ENCODE data around the gene NDUFAF2. TPM values are rescaled to one million over a fixed set of nuclear protein-coding genes. Genes with fewer than 3 reads are reported as not detected.

NDUFAF2 gene
- total and polyA plus RNA-seq, 10 of the 15 experiments (the other 5 are each of a cell fraction or from before 2014, with no cell fraction given) = 22.4 to 121 (median 65.3) TPM

GRCh38 chr5:61176631-61177030 is 231.6 kb downstream of the NDUFAF2 start:
- no peak for ATAC-seq
- BruUV-seq (replicated peaks) = no TSS peak
- Histone ChIP-seq H4K20me1 (ENCODE audit: control insufficient read depth, insufficient read depth) (no peaks in the 10 kb centered on the region), H3K27me3 (replicated peaks in 1 of 2; ENCODE audit: control insufficient read depth in 2 of 2, insufficient read depth in 2 of 2, low read length in 1 of 2) (no peaks in the 10 kb centered on the region), H2AFZ (ENCODE audit: control insufficient read depth, low read depth, low read length) (no peak overlapping the region), H3K4me1 (ENCODE audit: control insufficient read depth, insufficient read depth, low read length) (peaks cover 10% of the 10 kb centered on the region), H3K36me3 (ENCODE audit: control insufficient read depth in 2 of 2, insufficient read depth in 2 of 2, low read length in 1 of 2) (no peaks in the 10 kb centered on the region), H3K4me3 (no peak overlapping the region), H3K9ac (ENCODE audit: control insufficient read depth, insufficient read depth, low read length) (no peak overlapping the region), H3K27ac (ENCODE audit: control insufficient read depth, insufficient read depth) (no peak overlapping the region), H3K9me3 (replicated peaks; ENCODE audit: control insufficient read depth, insufficient read depth, low read length) (0 out of 3 replicates have a peak, but pooled peaks cover 2% of the 10 kb centered on the region), H3K79me2 (ENCODE audit: control insufficient read depth, insufficient read depth, low read length) (no peaks in the 10 kb centered on the region), H3K4me2 (ENCODE audit: control insufficient read depth, insufficient read depth) (no peak overlapping the region)
- intact Hi-C loops (cut with micrococcal nuclease; ENCODE audit: unreplicated experiment) = no loop called here
- no peak for FAIRE-seq
- ChIA-PET RAD21 (ENCODE audit: unreplicated experiment) (interaction anchor here (1.8 to 3.3 kb wide), 2 partner anchors 8 to 24 kb away, joined by 5 to 19 read pairs; no protein-coding TSS in a partner anchor), CTCF (interaction anchor here (0.8 to 1.6 kb wide), 4 partner anchors 13 to 145 kb away, joined by 3 to 4 read pairs (median 3); no protein-coding TSS in a partner anchor), POLR2A (interaction anchor here (1.2 kb wide), 1 partner anchor 14 kb away, joined by 3 read pairs; no protein-coding TSS in a partner anchor), SMC1A (ENCODE audit: uncharacterized antibody, unreplicated experiment) (interaction anchor here (1.2 to 5.1 kb wide), 5 partner anchors 8 to 127 kb away, joined by 3 to 34 read pairs (median 10); no protein-coding TSS in a partner anchor)
- no peak for TF ChIP-seq SP1 (IDR thresholded peaks at IDR 0.05; ENCODE audit: low read depth, low read length)
- no peak for TF ChIP-seq POLR2AphosphoS2 (IDR thresholded peaks at IDR 0.05; ENCODE audit: low read depth, low read length)
- no peak for TF ChIP-seq GATAD2B (conservative IDR thresholded peaks at IDR 0.05; ENCODE audit: low read depth)
- no peak for TF ChIP-seq NFYB (IDR thresholded peaks at IDR 0.05; ENCODE audit: insufficient read depth, low read depth, low read length)
- no peak for TF ChIP-seq BACH1 (IDR thresholded peaks at IDR 0.05; ENCODE audit: borderline replicate concordance)
- no peak for TF ChIP-seq EZH2 (IDR thresholded peaks at IDR 0.05; ENCODE audit: borderline replicate concordance, control insufficient read depth, low read depth, low read length)
- no peak for TF ChIP-seq TAF1 (IDR thresholded peaks at IDR 0.05; ENCODE audit: borderline replicate concordance, low read depth, low read length)
- TF ChIP-seq NR2C2 (IDR thresholded peaks at IDR 0.05; ENCODE audit: borderline replicate concordance, control insufficient read depth, insufficient read length, low read depth) = no peak
- no peak for TF ChIP-seq PRDM15 (CRISPR knock-in tag; IDR thresholded peaks at IDR 0.05)
- DNase-seq (ENCODE audit: low read depth, low spot score) = no peak
- in situ Hi-C loops (cut with MboI) = no loop called here
- WGBS (ENCODE audit: insufficient coverage, insufficient replicate concordance, low lambda C conversion rate, missing lambda C conversion rate) = 97% methylated on average over 3 of the region's 3 CpGs
